Prostate gland (tissue), 2 donors: ENCODE results near the gene DNAH9. TPM values are rescaled to one million over a fixed set of nuclear protein-coding genes. Genes with fewer than 3 reads are reported as not detected.

Experiments used
- DNase-seq: peaks from one replicate; pipeline ENCODE4 v3.0.0-alpha.2; 2019; ENCODE audit warnings: low spot score
- H3K27ac ChIP-seq, 2 donors: fragments of 200-600 bp; sonication (generic); 2 replicates each; pipeline ENCODE4 v1.5.1; 2017 to 2019
- H3K27me3 ChIP-seq: fragments of 200-600 bp; sonication (generic); replicated peaks from 2 replicates; pipeline ENCODE4 v1.5.1; 2019; ENCODE audit not compliant: insufficient read depth
- H3K36me3 ChIP-seq, 2 donors: fragments of 200-600 bp; sonication (generic); 1 replicate in 1 of 2; 2 replicates in 1 of 2; pipeline versions ENCODE4 v1.5.1 to v1.8.1; 2017 to 2019
- H3K4me1 ChIP-seq: fragments of 200-600 bp; sonication (generic); replicated peaks from 2 replicates; pipeline ENCODE4 v1.5.1; 2019
- H3K4me3 ChIP-seq, 2 donors: fragments of 200-600 bp; sonication (generic); 2 replicates each; pipeline ENCODE4 v1.5.1; 2017 to 2019
- H3K9me3 ChIP-seq: fragments of 200-600 bp; sonication (generic); 2 replicates; pipeline ENCODE4 v1.5.1; 2017
- POLR2A ChIP-seq: fragments of 450-650 bp; IDR thresholded peaks from one replicate; pipeline ENCODE4 v1.6.1; 2016; ENCODE audit warnings: antibody characterized with exemption, mild to moderate bottlenecking
- POLR2AphosphoS5 ChIP-seq: sonication (generic); formaldehyde crosslinking; IDR thresholded peaks from one replicate; pipeline ENCODE4 v1.6.1; 2017; ENCODE audit warnings: antibody characterized with exemption
- WGBS: methylation state at CpG from one replicate; pipeline ENCODE4 v1.1.5; 2018; 5-methylcytosine and 5-hydroxymethylcytosine counted together
- intact Hi-C: fragments of 100-400 bp; cut with DNase I; formaldehyde crosslinking; loops from one replicate; pipeline ENCODE4 v1.14.2; 2022
- total RNA-seq, 2 donors: library from RNA; depleted of rRNA; stranded (reverse); fragments of >200 nt; gene quantifications; one replicate each; pipeline ENCODE4 v1.1.0, GENCODE V29; 2016
- TF ChIP-seq, protein P1 (sequence below), 4 experiments: fragments of 200-600 bp in 2 of 4; fragments of 450-650 bp in 2 of 4; sonication (generic) in 2 of 4; IDR thresholded peaks; 1 replicate in 3 of 4; 2 replicates in 1 of 4; pipeline ENCODE4 v1.5.1; 2016 to 2019; ENCODE audit warnings: antibody characterized with exemption in 4 of 4, mild to moderate bottlenecking in 2 of 4, moderate library complexity in 2 of 4

DNAH9 gene
- total RNA-seq, 2 donors from 2014 or later: 1.2 to 7.5 TPM

DNA sequence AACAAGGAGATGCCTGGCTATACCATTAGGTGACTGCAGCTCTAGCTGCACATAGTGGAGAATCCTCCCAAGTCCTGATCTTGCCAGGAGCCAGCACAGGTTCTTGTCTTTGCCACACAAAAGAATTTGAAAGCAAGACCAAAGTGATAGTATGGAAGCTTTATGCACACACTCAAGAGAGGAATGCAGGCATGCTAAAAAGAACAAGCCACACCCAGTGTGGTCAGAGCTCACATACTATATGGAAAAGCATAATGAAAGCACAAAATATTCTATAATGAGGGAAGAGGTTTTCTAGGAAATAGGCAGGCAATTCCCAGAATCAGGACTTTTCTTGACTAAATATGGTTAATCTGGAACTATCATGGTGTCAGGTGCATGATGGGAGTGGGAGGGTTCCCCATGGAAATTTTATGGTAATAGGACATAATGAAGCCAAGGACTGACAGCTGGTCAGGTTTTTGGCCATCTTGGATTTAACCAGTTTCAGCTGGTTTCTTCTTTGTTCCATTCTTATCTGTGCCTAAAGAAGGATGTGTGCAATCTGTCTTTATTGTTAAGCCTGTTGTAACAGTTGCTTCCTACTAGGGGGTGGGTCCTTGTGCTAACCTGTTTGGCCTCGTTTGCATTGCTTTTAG lies 227.4 kb downstream of the DNAH9 start:
- intact Hi-C loops: no loop called here
- H3K4me1 ChIP-seq: no peaks in the 10 kb centered on the region
- TF ChIP-seq POLR2A (no peak), POLR2AphosphoS5 (no peak)
- TF ChIP-seq, protein P1, sequence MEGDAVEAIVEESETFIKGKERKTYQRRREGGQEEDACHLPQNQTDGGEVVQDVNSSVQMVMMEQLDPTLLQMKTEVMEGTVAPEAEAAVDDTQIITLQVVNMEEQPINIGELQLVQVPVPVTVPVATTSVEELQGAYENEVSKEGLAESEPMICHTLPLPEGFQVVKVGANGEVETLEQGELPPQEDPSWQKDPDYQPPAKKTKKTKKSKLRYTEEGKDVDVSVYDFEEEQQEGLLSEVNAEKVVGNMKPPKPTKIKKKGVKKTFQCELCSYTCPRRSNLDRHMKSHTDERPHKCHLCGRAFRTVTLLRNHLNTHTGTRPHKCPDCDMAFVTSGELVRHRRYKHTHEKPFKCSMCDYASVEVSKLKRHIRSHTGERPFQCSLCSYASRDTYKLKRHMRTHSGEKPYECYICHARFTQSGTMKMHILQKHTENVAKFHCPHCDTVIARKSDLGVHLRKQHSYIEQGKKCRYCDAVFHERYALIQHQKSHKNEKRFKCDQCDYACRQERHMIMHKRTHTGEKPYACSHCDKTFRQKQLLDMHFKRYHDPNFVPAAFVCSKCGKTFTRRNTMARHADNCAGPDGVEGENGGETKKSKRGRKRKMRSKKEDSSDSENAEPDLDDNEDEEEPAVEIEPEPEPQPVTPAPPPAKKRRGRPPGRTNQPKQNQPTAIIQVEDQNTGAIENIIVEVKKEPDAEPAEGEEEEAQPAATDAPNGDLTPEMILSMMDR (IDR thresholded peaks at IDR 0.05): no peak

DNA sequence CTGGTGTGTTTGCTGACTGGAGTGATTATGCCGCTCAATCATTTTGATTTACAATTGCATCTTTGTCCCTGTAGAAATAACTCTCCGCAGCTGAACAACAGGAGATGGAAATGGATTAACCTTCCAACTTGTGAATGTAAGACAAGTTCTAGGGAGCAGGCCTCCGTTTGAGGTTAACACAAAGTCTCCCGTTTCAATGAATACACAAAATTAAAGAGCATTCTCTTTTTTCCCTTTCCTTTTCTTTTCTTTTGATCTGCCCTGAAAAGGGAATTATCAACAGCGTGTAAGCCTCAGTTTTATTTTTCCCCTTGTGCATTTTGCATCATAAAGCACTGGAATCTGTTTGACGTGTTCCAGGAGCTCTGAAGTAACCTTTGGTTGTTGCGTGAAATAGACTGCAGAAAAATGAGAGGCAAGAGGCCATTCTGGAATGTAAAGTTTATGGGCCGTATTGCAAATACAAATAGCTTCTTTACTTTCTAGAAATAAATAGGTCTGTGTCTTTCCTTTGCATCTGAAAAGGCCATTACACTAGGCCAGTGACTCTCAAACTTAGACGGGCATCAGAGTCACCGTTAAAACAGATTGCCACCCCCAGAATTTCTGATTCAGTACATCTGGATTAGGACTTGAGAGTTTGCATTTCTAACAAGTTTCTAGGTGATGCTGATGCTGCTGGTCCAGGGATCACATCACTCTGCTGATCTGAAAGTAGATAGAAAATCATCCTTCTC lies 234.3 kb downstream of the DNAH9 start:
- Histone ChIP-seq H3K27me3 (no peaks in the 10 kb centered on the region), H3K9me3 (no peaks in the 10 kb centered on the region), H3K36me3 (no peaks in the 10 kb centered on the region), H3K27ac (no peak overlapping the region), H3K4me3 (no peak overlapping the region), H3K4me1 (no peaks in the 10 kb centered on the region)
- no peak for DNase-seq
- intact Hi-C loops: no loop called here
- TF ChIP-seq POLR2AphosphoS5 (no peak), POLR2A (no peak)
- TF ChIP-seq, protein P1 (IDR thresholded peaks at IDR 0.05): no peak
- 64% methylated on average over 10 of the region's 10 CpGs for WGBS

More for the DNA sequence above, 227.4 kb downstream of the DNAH9 start:
- Histone ChIP-seq H3K36me3 (no peaks in the 10 kb centered on the region), H3K9me3 (no peaks in the 10 kb centered on the region), H3K27ac (no peak overlapping the region), H3K27me3 (no peaks in the 10 kb centered on the region), H3K4me3 (no peak overlapping the region)
- no peak for DNase-seq
- 20% methylated on average over 1 of the region's 1 CpG for WGBS

DNA sequence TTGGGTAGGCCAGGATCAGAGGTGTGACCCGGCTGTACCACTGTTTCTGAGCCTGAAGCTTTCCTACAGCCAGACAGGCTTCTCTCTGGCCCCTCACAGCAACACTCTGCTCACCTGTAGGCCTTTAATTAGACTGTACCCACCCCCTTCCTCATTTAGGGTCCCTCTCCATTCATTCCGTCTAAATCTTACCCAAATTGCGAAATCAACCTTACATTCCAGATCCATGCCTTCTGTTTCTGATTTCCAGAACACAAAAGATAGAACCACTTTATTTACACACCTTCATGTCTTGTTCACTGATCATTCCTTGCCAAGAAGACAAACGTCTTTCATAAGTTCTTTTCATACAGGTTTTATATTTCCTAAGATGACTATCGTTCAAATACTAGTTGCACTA lies 238.2 kb downstream of the DNAH9 start:
- no peak overlapping the region for H3K4me3 ChIP-seq
- no peak overlapping the region for H3K27ac ChIP-seq
- H3K4me1 ChIP-seq: no peaks in the 10 kb centered on the region
- H3K27me3 ChIP-seq: no peaks in the 10 kb centered on the region
- no peaks in the 10 kb centered on the region for H3K9me3 ChIP-seq
- TF ChIP-seq, protein P1 (IDR thresholded peaks at IDR 0.05): no peak
- TF ChIP-seq POLR2A: no peak
- TF ChIP-seq POLR2AphosphoS5: no peak
- intact Hi-C loops: no loop called here
- no peak for DNase-seq
- no peaks in the 10 kb centered on the region for H3K36me3 ChIP-seq
- WGBS: 57% methylated on average over 5 of the region's 5 CpGs

DNA sequence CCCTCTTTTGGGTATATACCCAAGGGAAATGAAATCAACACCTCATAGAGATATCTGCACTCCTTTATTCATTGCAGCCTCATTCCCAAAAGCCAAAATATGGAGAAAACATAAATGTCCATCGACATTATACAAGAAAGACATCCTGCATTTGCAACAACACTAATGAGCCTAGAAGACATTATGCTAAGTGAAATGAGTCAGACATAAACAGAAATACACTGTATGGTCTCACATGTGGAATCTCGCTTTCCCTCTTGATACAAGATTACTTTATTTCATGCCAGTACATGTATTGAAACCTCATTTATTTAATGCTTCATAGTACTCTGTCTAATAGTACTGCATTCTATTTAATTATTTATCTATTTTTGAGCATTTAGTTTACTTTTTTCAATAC lies 241.8 kb downstream of the DNAH9 start:
- 89% methylated on average over 2 of the region's 2 CpGs for WGBS

More for the DNA sequence above, 241.8 kb downstream of the DNAH9 start:
- no peaks in the 10 kb centered on the region for H3K27me3 ChIP-seq
- intact Hi-C loops: no loop called here
- H3K9me3 ChIP-seq: no peaks in the 10 kb centered on the region
- TF ChIP-seq POLR2AphosphoS5: no peak
- TF ChIP-seq, protein P1 (IDR thresholded peaks at IDR 0.05): no peak
- no peak for TF ChIP-seq POLR2A
- no peak overlapping the region for H3K27ac ChIP-seq
- no peak overlapping the region for H3K4me3 ChIP-seq
- no peaks in the 10 kb centered on the region for H3K4me1 ChIP-seq
- DNase-seq: no peak
- H3K36me3 ChIP-seq: no peaks in the 10 kb centered on the region
